GM21367 (cell line): ENCODE measurements around the gene NANOS2.

Source experiments
- ATAC-seq: cut with Tn5 transposase; IDR thresholded peaks from one replicate; pipeline ENCODE4 v1.9.1; 2021; ENCODE audit not compliant: unreplicated experiment

The NANOS2 gene

GRCh38 chr19:45913874-45914830 lies at the start of gene NANOS2:
Gene NANOS2 (minus strand): TSS chr19:45914778. CDS start chr19:45914693, 85 bp downstream.
- ATAC-seq = no peak

- ATAC-seq = no peak
Measured at GRCh38 chr19:45962021-45962420, 47.4 kb upstream of the NANOS2 start.

GRCh38 chr19:45960595-45961235 lies 46.1 kb upstream of the NANOS2 start:
- no peak for ATAC-seq

GRCh38 chr19:45959517-45960025 lies 45.0 kb upstream of the NANOS2 start:
- no peak for ATAC-seq

- ATAC-seq = no peak
Measured at GRCh38 chr19:45958769-45959516, 44.4 kb upstream of the NANOS2 start.

- no peak for ATAC-seq
Measured at GRCh38 chr19:45958320-45958719, 43.7 kb upstream of the NANOS2 start.

GRCh38 chr19:45955905-45956608 lies 41.5 kb upstream of the NANOS2 start:
- no peak for ATAC-seq

GRCh38 chr19:45954156-45954555 lies 39.6 kb upstream of the NANOS2 start:
- no peak for ATAC-seq

- no peak for ATAC-seq
Measured at GRCh38 chr19:45953676-45954075, 39.1 kb upstream of the NANOS2 start.

- ATAC-seq = no peak
Measured at GRCh38 chr19:45952686-45953505, 38.3 kb upstream of the NANOS2 start.

- ATAC-seq = no peak
Measured at GRCh38 chr19:45952341-45952685, 37.7 kb upstream of the NANOS2 start.

GRCh38 chr19:45947926-45948325 lies 33.3 kb upstream of the NANOS2 start:
- no peak for ATAC-seq

- ATAC-seq = no peak
Measured at GRCh38 chr19:45940515-45940805, 25.9 kb upstream of the NANOS2 start.

- no peak for ATAC-seq
Measured at GRCh38 chr19:45939792-45940514, 25.4 kb upstream of the NANOS2 start.

GRCh38 chr19:45938733-45939319 lies 24.2 kb upstream of the NANOS2 start:
- no peak for ATAC-seq

GRCh38 chr19:45935267-45935666 lies 20.7 kb upstream of the NANOS2 start:
- no peak for ATAC-seq

- ATAC-seq = no peak
Measured at GRCh38 chr19:45934551-45935230, 20.1 kb upstream of the NANOS2 start.

- no peak for ATAC-seq
Measured at GRCh38 chr19:45933759-45934158, 19.2 kb upstream of the NANOS2 start.
